ENCODE data around the gene PADI3.

DNA sequence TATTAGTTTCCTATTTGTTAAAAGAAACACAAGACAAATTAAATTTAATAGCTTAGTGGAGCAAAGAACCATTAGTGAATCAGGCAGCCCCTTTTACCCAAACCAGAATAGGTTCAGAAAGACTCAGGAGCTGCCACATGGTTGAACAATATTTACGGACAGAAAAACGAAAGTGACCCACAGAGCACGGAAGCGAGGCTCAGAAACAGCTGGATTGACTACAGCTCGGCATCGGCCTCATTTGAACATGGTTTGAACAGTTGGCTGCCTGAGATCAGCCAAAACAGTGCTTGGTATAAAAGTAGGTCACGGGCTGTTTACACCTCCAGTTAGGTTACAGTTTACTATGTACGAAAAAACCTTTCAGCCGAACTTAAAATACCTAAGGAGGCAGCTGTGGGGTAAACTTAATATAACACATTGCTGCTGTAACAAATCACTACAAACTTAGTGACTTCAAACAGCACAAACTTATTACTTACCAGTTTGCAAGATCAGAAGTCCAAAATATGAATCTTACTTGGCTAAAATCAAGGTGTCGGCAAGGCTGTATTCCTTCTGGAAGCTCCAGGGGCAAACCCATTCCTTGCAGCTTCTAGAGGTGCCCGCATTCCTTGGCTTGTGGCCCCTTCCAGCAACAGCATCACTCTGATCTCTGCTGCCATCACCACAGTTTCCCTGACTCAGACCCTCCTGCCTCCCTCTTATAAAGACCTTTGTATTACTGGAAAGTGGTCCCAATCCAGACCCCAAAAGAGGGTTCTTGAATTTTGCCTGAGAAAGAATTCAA is 70.9 kb downstream of the PADI3 start:
- TF ChIP-seq, protein P1, sequence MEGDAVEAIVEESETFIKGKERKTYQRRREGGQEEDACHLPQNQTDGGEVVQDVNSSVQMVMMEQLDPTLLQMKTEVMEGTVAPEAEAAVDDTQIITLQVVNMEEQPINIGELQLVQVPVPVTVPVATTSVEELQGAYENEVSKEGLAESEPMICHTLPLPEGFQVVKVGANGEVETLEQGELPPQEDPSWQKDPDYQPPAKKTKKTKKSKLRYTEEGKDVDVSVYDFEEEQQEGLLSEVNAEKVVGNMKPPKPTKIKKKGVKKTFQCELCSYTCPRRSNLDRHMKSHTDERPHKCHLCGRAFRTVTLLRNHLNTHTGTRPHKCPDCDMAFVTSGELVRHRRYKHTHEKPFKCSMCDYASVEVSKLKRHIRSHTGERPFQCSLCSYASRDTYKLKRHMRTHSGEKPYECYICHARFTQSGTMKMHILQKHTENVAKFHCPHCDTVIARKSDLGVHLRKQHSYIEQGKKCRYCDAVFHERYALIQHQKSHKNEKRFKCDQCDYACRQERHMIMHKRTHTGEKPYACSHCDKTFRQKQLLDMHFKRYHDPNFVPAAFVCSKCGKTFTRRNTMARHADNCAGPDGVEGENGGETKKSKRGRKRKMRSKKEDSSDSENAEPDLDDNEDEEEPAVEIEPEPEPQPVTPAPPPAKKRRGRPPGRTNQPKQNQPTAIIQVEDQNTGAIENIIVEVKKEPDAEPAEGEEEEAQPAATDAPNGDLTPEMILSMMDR (IDR thresholded peaks at IDR 0.05; ENCODE audit: insufficient read depth, low read length): no peak
- TF ChIP-seq SPI1 (IDR thresholded peaks at IDR 0.05; ENCODE audit: borderline replicate concordance, low read depth) (no peak), POLR2AphosphoS5 (IDR thresholded peaks at IDR 0.05; ENCODE audit: low read depth) (no peak), GABPA (IDR thresholded peaks at IDR 0.05; ENCODE audit: low read depth) (no peak)
- TF ChIP-seq, protein P2, sequence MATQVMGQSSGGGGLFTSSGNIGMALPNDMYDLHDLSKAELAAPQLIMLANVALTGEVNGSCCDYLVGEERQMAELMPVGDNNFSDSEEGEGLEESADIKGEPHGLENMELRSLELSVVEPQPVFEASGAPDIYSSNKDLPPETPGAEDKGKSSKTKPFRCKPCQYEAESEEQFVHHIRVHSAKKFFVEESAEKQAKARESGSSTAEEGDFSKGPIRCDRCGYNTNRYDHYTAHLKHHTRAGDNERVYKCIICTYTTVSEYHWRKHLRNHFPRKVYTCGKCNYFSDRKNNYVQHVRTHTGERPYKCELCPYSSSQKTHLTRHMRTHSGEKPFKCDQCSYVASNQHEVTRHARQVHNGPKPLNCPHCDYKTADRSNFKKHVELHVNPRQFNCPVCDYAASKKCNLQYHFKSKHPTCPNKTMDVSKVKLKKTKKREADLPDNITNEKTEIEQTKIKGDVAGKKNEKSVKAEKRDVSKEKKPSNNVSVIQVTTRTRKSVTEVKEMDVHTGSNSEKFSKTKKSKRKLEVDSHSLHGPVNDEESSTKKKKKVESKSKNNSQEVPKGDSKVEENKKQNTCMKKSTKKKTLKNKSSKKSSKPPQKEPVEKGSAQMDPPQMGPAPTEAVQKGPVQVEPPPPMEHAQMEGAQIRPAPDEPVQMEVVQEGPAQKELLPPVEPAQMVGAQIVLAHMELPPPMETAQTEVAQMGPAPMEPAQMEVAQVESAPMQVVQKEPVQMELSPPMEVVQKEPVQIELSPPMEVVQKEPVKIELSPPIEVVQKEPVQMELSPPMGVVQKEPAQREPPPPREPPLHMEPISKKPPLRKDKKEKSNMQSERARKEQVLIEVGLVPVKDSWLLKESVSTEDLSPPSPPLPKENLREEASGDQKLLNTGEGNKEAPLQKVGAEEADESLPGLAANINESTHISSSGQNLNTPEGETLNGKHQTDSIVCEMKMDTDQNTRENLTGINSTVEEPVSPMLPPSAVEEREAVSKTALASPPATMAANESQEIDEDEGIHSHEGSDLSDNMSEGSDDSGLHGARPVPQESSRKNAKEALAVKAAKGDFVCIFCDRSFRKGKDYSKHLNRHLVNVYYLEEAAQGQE (IDR thresholded peaks at IDR 0.05; ENCODE audit: insufficient replicate concordance, low read depth): no peak
